CD4-positive, alpha-beta T cell treated with Interleukin-12 subunit alpha and Interleukin-12 subunit beta, for 1 hour (primary cell): ENCODE results near the gene SERINC1.

Experiments used
- DNase-seq: peaks from one replicate; pipeline ENCODE4 v3.0.0-alpha.2; 2020

The SERINC1 gene

GRCh38 chr6:122431780-122432179, 39.8 kb downstream of the SERINC1 start:
- DNase-seq: no peak

DNA sequence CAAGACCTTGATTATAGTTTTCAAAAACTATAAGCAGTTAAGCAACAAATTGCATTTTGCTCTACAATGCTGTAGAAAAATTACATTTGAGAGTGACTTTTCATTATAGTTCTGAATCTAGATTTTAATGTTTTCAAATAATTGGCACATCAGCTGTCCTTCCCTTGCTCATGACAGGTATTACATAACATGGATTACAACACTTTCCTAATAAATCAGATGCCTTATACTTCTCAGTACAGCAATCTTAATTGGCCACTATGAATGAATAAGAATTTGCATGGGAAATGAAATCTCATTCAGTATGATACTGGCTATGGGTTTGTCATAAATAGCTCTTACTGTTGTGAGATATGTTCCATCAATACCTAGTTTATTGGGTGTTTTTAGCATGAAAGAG, 42.3 kb downstream of the SERINC1 start:
- no peak for DNase-seq

- DNase-seq: no peak
These were observed 42.8 kb downstream of the SERINC1 start for GRCh38 chr6:122428781-122429180.

DNA sequence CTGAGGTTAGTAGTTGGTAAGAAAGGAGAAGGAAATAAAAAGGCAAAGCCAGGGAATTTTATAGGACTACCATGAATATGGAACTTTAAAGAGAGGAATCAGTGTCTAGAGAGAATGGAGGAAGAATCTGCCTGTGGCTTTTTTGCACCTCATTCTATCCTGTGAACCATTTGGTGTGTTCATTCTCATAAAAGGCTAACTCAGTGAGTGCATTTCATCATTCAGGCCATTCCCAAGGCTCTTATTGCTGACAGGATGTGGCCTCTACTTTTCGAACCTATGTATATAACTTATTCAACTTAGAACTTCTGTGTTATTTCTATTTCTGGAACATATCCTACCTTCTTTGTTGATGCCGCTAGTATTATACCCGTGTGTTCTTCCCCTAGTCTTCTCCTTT, 45.0 kb downstream of the SERINC1 start:
- no peak for DNase-seq

- DNase-seq: no peak
These were observed 47.9 kb downstream of the SERINC1 start for GRCh38 chr6:122423734-122424133.

- DNase-seq: no peak
These were observed 48.9 kb downstream of the SERINC1 start for GRCh38 chr6:122422614-122423267.

DNA sequence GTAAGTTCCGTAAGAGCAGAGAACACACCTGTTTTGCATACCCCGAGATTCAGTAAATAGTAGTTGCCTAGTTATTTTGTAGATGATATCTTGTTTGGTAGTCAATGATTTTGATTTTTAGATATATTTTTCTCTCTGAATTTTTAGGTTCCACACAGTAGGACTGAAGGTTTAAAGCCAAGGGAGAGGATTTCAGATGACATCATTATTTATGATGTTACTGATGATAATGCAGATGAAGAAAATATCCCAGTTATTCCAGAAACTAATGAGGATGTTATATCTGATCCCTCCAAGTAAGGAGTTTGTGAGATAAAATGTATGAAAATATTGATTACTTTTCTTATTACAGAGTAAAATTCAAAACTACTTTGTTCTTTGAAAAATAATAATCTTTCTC, 49.6 kb downstream of the SERINC1 start:
- no peak for DNase-seq

DNA sequence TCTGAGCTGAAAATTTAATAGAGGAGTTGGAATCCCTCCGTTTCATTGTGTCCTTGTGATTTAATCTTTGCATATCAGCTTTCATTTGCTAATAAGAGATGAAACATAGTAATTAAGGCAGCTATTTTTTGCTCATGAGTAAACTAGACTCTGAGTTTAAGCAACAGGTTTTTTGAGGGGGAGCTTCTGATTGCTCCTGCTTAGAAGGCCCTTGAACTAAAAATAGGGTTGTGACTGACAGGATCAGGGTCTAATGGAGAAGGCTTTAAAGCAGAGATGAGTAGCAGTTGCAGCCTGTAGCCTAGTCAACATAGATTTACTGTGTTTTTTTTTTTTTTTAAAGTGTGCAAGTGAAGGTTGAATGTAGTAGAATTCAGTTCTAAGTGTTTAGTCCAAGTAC, 54.8 kb downstream of the SERINC1 start:
- no peak for DNase-seq

DNA sequence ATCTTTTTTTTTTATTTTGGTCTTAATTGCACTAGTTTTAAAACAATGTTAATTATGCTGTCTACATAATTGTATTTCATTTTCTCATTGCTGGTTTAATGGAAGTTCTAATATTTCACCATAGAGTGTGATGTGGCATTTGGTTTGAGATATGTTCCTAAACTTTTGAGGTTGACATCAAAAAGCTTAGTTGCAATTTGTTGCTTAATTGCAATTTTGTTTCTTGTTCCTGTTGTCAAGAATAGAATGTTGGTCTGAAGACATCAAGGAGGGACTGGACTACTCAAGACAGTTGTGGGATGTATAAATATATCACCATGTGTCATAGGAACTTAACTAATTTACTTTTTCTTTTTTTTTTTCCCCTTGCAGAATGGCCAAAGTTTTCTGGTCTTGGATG, 59.6 kb downstream of the SERINC1 start:
- no peak for DNase-seq

- DNase-seq: peak; percentile 44
These were observed 62.7 kb downstream of the SERINC1 start for GRCh38 chr6:122408702-122409458.

DNA sequence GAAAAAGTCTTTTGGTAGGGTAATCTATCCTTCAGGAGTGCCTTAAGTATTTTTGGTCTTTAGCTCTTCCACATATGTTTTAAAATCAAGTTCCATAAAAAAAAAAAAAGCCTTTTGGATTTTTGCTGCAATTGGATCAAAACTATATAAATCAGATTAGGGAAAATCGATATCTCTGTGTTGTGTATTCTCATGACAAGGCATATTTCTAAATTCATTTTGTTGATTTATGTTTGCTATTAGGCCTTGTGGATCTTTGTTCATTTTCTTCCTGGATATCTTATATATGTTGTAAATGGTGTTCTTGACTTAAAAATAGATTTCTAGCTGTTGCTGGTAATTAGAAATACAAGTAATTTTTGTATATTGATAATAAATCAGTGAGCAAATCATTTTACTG, 63.4 kb downstream of the SERINC1 start:
- DNase-seq: no peak

- no peak for DNase-seq
These were observed 63.9 kb downstream of the SERINC1 start for GRCh38 chr6:122407712-122408111.

GRCh38 chr6:122406187-122406586, 65.4 kb downstream of the SERINC1 start:
- no peak for DNase-seq

DNA sequence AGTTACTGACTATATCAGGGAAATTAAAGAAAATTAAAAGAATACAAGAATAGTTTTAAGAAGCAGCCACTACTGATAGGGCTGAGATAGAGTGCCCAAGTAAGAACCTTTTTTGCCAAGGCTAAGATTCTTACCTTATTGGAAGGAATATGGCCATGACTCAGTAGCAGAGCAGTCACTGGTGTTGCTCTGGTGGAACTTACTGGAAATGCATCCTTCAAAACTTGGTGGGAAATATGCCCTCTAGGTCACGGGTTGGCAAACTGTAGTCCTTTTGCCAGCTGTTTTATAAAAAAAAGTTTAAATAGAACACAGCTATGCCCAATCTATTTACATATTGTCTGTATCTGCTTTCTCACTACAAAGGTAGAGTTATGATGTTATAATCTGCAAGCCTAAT, 66.2 kb downstream of the SERINC1 start:
- DNase-seq: no peak

GRCh38 chr6:122404444-122404843, 67.2 kb downstream of the SERINC1 start:
- DNase-seq: no peak

DNA sequence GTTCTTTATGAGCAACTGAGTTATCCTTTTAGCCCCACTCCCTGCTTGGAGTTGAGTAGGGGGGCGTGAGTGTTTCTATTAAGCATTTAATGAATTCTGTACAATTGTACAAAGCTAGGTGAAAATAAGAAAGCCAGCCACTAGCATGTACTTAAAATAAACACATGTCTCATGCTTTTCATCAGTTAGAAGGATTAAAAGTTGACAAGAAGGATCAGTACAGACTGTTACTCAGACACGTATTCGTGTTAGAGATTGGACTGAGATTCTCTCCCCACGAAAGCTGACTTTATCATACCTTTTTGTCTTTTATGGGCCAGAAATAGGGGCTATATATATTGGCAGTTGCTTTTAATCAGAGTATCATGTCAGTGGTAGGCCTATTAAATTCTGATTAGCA, 70.5 kb downstream of the SERINC1 start:
- no peak for DNase-seq

DNA sequence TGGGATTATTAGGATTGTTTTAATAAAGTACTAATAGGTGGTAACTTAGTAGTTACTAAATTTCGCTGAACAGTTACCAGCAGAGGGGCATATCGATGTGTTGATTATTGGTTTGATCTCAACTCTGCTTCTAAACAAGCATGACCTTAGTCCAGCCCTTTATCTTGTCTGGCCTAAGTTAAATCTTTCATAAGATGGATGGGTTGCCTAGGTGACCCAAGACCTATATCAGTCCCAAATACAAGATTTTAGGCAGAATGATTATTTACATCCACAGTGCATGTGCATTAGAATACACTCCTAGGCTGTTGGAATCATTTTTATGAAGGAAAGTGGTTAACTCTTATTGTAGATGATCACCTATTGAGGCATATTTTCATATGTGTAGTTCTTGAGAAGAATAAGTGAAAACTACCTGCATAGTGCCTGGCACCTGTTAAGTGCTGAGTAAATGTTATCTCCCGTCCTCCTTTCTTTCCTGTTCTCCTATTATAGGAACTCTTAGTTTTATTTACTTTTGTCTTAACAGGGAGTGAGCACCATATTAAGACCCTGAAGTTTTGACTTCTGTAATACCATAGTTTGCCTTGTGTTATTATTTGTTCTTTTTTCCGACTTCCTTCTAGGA, 71.0 kb downstream of the SERINC1 start:
- no peak for DNase-seq

DNA sequence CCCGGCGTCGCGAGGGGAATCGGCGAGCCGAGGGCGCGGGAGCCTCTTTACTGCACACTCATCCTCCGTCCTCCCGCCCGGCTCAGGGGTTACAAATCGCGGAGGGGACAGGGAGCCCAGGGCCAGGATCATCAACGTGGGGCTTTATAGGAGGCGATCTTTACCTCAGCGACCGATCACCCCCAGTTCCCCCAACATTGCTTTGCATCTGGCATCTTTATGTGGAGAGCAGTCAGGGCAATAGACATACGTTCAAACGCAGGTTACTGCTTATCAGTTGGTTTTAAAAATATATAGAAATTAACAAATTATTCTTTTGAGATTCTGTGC, 71.5 kb downstream of the SERINC1 start:
- DNase-seq: no peak

- peak; percentile 96 for DNase-seq
These were observed 72.1 kb downstream of the SERINC1 start, which contains the start of gene HSF2 for GRCh38 chr6:122399348-122400120. Gene HSF2, plus strand, starts transcription at chr6:122399652. Its CDS starts 86 bp downstream, at chr6:122399738.

- DNase-seq: no peak
These were observed 72.6 kb downstream of the SERINC1 start for GRCh38 chr6:122399055-122399347.

- DNase-seq: no peak
These were observed 77.6 kb downstream of the SERINC1 start for GRCh38 chr6:122394016-122394415.

DNA sequence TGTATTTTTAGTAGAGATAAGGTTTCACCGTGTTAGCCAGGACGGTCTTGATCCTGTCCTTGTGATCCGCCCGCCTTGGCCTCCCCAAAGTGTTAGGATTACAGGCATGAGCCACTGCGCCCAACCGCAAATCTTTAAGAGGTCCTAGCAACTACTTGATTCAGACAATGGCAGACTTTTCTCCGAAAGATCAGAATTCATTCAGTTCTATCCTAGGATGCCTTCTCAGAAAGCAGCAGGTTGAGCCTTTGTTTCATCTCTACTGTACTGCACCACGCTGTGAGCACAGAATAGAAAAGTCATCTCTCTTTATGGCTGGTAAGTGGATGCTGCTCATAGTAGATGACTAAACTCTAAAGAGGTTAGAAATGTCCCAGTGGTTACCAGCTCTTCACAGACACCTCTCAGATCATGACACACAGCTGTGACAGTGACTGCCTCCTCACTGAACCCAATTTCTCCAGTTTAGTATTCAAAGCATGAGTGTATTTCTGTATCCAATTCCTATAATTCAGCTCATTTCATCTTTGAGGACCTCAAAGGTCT, 78.2 kb downstream of the SERINC1 start:
- DNase-seq: no peak
